Heart left ventricle (tissue), 16 donors: ENCODE data around the gene ECI1. TPM values are rescaled to one million over a fixed set of nuclear protein-coding genes. Genes with fewer than 3 reads are reported as not detected.

Experiments
- ATAC-seq, 4 donors: fragments of 200-7000 bp; cut with Tn5 transposase; one replicate each; pipeline ENCODE4 v1.9.1; 2020 to 2022; ENCODE audit warnings: moderate library complexity in 4 of 4, mild to moderate bottlenecking in 3 of 4, moderate number of reproducible peaks in 1 of 4
- DNase-seq, 5 donors: peaks; one replicate each; pipeline ENCODE4 v3.0.0-alpha.2; 2020
- H3K27ac ChIP-seq, 12 donors: fragments of 200-600 bp; sonication (generic) in 4 of 12; one replicate each; pipeline versions ENCODE4 v1.5.0 to v1.8.0; 2016 to 2022; ENCODE audit warnings: mild to moderate bottlenecking in 2 of 12
- H3K27me3 ChIP-seq, 9 donors: fragments of 200-600 bp; sonication (generic) in 2 of 9; one replicate each; pipeline versions ENCODE4 v1.5.1 to v1.8.0; 2016 to 2022; ENCODE audit warnings: mild to moderate bottlenecking in 3 of 9
- H3K36me3 ChIP-seq, 9 donors: fragments of 200-600 bp; sonication (generic) in 2 of 9; one replicate each; pipeline versions ENCODE4 v1.5.0 to v1.8.0; 2018 to 2022; ENCODE audit warnings: mild to moderate bottlenecking in 2 of 9
- H3K4me1 ChIP-seq, 12 donors: fragments of 200-600 bp; sonication (generic) in 4 of 12; one replicate each; pipeline versions ENCODE4 v1.5.0 to v1.8.0; 2016 to 2022; ENCODE audit warnings: mild to moderate bottlenecking in 3 of 12
- H3K4me3 ChIP-seq, 12 donors: fragments of 200-600 bp; sonication (generic) in 4 of 12; one replicate each; pipeline versions ENCODE4 v1.5.0 to v1.8.0; 2017 to 2022; ENCODE audit warnings: mild to moderate bottlenecking in 9 of 12, moderate library complexity in 4 of 12
- H3K9me3 ChIP-seq, 12 donors: fragments of 200-600 bp; sonication (generic) in 4 of 12; one replicate each; pipeline versions ENCODE4 v1.5.0 to v1.8.0; 2016 to 2022; ENCODE audit warnings: mild to moderate bottlenecking in 1 of 12
- CTCF ChIP-seq, 12 donors: fragments of 200-600 bp; sonication (generic) in 4 of 12; IDR thresholded peaks; one replicate each; pipeline versions ENCODE4 v1.5.0 to v1.8.0; 2018 to 2022; ENCODE audit warnings: antibody characterized with exemption in 12 of 12, mild to moderate bottlenecking in 5 of 12
- POLR2A ChIP-seq, 2 donors: fragments of 450-650 bp; IDR thresholded peaks; one replicate each; pipeline ENCODE4 v1.6.1; 2017; ENCODE audit warnings: antibody characterized with exemption in 2 of 2, mild to moderate bottlenecking in 2 of 2, moderate library complexity in 2 of 2
- WGBS, 4 donors: extraction: QIAGEN DNeasy Blood & Tissue Kit in 2 of 4; methylation state at CpG; one replicate each; pipeline versions ENCODE4 v1.1.5 to v1.1.7; 2013 to 2018; 5-methylcytosine and 5-hydroxymethylcytosine counted together
- intact Hi-C, 10 donors: fragments of 100-400 bp; cut with DNase I; formaldehyde crosslinking; loops; one replicate each; pipeline versions ENCODE4 v1.11.1 to v1.14.2; 2022
- polyA plus RNA-seq, 2 donors: library from polyadenylated mRNA; stranded (reverse); fragments of 200-250 nt; gene quantifications; one replicate each; pipeline ENCODE4 v1.2.3, GENCODE V29; 2013
- total RNA-seq, 9 donors: library from RNA; depleted of rRNA in 2 of 9; stranded (reverse); fragments of >200 nt in 2 of 9; fragmentation: NEBNext Ultra II Directional in 3 of 9; extraction: Animal tissue kit (Norgen Biotek cat#: 25700) in 3 of 9; gene quantifications; one replicate each; pipeline versions ENCODE4 v1.1.0 to v1.2.4, GENCODE V29; 2016 to 2023
- donor health status: ischemic (EF 13 %, LVEDD 7.1; RV severe dilation, severe dysfunction).
- donor health status: healthy with polysubstance abuse.
- donor health status: DM: no; HTN: yes; CAD: no.
- donor health status: DM: no; HTN: no; CAD: no.
- donor health status: ischemic (EF 25% LVEDD 6.9; RV normal size, moderate dysfunction).
- donor health status: ischemic (EF 25% LVEDD 5.7; RV mildly dilated, moderate dysfunction).
- donor health status: healthy.
- donor health status: DM: yes; HTN: yes; CAD: no.
- donor health status: ischemic (EF 35%, LVEDD 5.7; RV mildly dilated, moderate dysfunction).
- donor health status: nonischemic (EF 11% LVEDD 7.7; RV severe dilation, severe dysfunction).
- donor health status: DM: yes; HTN: yes; CAD: no.
- donor health status: PGD.
- donor health status: ischemic (EF 29% LVEDD 5.4; RV normal size, mild dysfunction).
- donor health status: nonischemic (EF 23%, LVEDD 6.1; RV moderate dilation, normal function).

ECI1 gene
- total and polyA plus RNA-seq, 11 donors, result 84.6 to 340 (median 143) TPM

DNA sequence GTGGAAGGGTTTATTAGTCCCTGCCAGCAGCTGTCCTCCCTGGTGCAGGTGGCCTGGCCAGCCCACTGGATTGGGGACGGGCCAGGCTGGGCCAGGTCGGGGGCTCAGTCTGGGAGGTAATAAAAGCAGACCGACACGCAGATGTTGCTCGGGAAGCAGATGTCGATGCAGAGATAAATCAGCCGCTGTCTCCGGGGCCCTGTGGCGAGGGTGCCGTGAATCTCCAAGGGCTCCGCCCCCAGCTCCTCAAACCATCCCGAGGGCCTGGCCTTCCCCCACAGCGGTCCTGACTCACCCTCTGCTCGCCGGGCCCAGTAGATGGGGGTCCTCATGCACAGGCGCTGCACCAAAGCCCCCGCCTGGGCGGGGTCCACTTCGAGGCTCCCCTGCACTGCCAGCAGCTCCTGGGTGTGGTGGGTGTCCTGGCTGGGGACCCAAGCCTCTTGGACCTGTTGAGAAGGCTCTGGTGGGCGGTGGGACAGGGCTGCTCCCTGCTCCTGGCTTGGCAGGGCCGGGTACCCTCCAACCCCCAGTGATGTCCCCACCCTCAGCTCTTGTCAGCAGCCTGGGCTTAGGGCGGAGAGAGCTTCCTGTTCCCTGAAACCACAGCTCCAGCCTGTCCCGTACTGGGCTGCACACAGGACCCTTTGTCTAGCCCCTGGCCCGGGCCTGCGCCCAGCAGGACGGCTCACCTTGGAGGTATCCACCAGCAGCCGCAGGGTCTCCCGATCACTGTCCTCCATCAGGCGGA lies 42.0 kb downstream of the ECI1 start:
- DNase-seq (no peak), ATAC-seq (no peak)
- intact Hi-C loops, result loop anchor here in 3 of 10 donors (5.0 to 10.0 kb wide), 3 partner anchors 43 to 55 kb away; partner anchors contain the start of genes TRAF7 (in 2 of the 3) and ECI1 (in 1 of the 3)
- Histone ChIP-seq H3K4me1 (peaks cover 17 to 68% (median 41%) of the 10 kb centered on the region in 12 donors), H3K4me3 (no peak overlapping the region), H3K36me3 (peaks cover 0 to 46% (median 32%) of the 10 kb centered on the region in 9 donors), H3K27me3 (no peaks in the 10 kb centered on the region), H3K9me3 (no peaks in the 10 kb centered on the region), H3K27ac (no peak overlapping the region)
- 89 to 92% (median 89%) methylated on average over 9 to 29 of the region's 29 CpGs for WGBS, 4 donors
- TF ChIP-seq CTCF (IDR thresholded peaks at IDR 0.05), result no peak
- TF ChIP-seq POLR2A (IDR thresholded peaks at IDR 0.05), result no peak

DNA sequence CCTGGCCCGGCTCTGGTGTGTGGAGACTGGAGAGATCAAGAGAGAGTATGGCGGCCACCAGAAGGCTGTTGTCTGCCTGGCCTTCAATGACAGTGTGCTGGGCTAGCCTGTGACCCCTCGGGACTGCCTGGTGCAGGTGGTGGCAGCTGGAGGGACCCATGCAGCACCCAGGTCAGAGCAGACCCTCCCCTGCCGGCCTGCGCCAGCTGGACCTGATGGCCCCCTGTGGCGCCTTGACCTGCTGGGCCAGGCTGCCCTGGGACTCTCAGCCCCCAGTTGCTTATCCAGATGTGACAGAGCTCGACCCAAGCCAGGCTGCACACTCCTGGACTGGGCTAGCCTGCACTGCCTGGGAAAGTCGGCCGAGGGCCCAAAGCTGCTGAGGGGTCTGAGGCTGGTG lies 42.6 kb downstream of the ECI1 start:
- 79 to 94% (median 89%) methylated on average over 6 to 9 of the region's 9 CpGs for WGBS, 4 donors
- Histone ChIP-seq H3K36me3 (peaks cover 0 to 46% (median 32%) of the 10 kb centered on the region in 9 donors), H3K9me3 (no peaks in the 10 kb centered on the region), H3K4me1 (peaks cover 17 to 61% (median 38%) of the 10 kb centered on the region in 12 donors), H3K27me3 (no peaks in the 10 kb centered on the region), H3K27ac (no peak overlapping the region), H3K4me3 (no peak overlapping the region)
- DNase-seq (no peak), ATAC-seq (no peak)
- intact Hi-C loops, result loop anchor here in 2 of 10 donors (5.0 kb wide), 2 partner anchors 44 to 51 kb away; partner anchors contain the start of genes ECI1 (in 1 of the 2) and TRAF7 (in 1 of the 2)
- TF ChIP-seq POLR2A (IDR thresholded peaks at IDR 0.05) (no peak), CTCF (IDR thresholded peaks at IDR 0.05) (no peak)

DNA sequence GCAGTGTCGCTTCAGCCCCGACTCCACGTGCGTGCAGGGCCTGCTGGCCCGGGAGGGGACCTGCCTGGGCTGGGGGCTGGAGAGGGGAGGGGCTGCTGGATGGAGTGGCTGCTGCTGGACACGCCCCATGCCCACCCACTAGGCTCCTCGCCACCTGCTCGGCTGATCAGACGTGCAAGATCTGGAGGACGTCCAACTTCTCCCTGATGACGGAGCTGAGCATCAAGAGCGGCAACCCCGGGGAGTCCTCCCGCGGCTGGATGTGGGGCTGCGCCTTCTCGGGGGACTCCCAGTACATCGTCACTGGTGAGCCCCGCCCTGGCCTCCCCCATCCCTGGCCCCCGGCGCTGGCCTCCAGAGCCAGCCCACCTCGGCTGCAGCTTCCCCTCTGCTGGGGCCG lies 43.1 kb downstream of the ECI1 start:
- DNase-seq (no peak), ATAC-seq (no peak)
- Histone ChIP-seq H3K9me3 (no peaks in the 10 kb centered on the region), H3K27me3 (no peaks in the 10 kb centered on the region), H3K4me1 (peaks cover 15 to 56% (median 34%) of the 10 kb centered on the region in 12 donors), H3K36me3 (peaks cover 0 to 46% (median 32%) of the 10 kb centered on the region in 9 donors), H3K27ac (no peak overlapping the region), H3K4me3 (no peak overlapping the region)
- TF ChIP-seq CTCF (IDR thresholded peaks at IDR 0.05), result no peak
- TF ChIP-seq POLR2A (IDR thresholded peaks at IDR 0.05), result no peak
- intact Hi-C loops, result loop anchor here in 2 of 10 donors (5.0 kb wide), 2 partner anchors 44 to 51 kb away; partner anchors contain the start of genes ECI1 (in 1 of the 2) and TRAF7 (in 1 of the 2)
- WGBS, 4 donors, result 75 to 84% (median 79%) methylated on average over 4 to 23 of the region's 23 CpGs

DNA sequence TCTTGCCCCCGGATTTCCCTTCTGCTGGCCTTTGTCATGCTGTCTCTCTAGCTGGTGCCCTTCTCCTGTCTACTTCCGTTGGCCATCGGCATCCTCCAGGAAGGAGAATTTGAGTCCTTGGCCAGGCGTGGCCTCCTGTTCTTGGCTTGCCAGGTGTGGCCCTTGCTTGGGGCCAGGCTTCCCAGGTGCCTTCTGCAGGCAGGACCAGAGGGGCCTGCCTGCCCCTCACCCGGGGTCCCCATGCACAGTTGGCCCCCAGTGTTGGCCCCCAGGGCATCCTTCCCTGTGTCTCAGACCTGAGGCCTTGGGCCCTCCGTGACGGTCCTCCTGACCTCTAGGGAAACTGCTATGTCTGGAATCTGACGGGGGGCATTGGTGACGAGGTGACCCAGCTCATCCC lies 43.5 kb downstream of the ECI1 start:
- WGBS, 4 donors, result 76 to 90% (median 88%) methylated on average over 5 to 9 of the region's 9 CpGs
- peaks cover 11 to 52% (median 29%) of the 10 kb centered on the region in 12 donors for H3K4me1 ChIP-seq
- ATAC-seq, result no peak

More for the DNA sequence above, 43.5 kb downstream of the ECI1 start:
- H3K4me3 ChIP-seq, result no peak overlapping the region
- H3K9me3 ChIP-seq, result no peaks in the 10 kb centered on the region
- intact Hi-C loops, result loop anchor here in 2 of 10 donors (5.0 kb wide), 2 partner anchors 44 to 51 kb away; partner anchors contain the start of genes ECI1 (in 1 of the 2) and TRAF7 (in 1 of the 2)
- H3K27ac ChIP-seq, result no peak overlapping the region
- DNase-seq, result no peak
- TF ChIP-seq CTCF (IDR thresholded peaks at IDR 0.05) (no peak), POLR2A (IDR thresholded peaks at IDR 0.05) (no peak)
- no peaks in the 10 kb centered on the region for H3K27me3 ChIP-seq
- peaks cover 0 to 46% (median 32%) of the 10 kb centered on the region in 9 donors for H3K36me3 ChIP-seq
